Right lobe of liver (tissue), 6 donors: ENCODE data around the gene SLC8A2. TPM values are rescaled to one million over a fixed set of nuclear protein-coding genes. Genes with fewer than 3 reads are reported as not detected.
A peak's percentile ranks its signal among the peaks of the same experiment; 100 is the strongest.

Experiments used
- ATAC-seq, 4 donors: fragments of 200-7000 bp; cut with Tn5 transposase; one replicate each; pipeline ENCODE4 v1.9.1; 2020; ENCODE audit warnings: mild to moderate bottlenecking in 4 of 4, moderate library complexity in 4 of 4
- DNase-seq, 3 donors: peaks; one replicate each; pipeline ENCODE4 v3.0.0-alpha.2; 2020
- H3K27ac ChIP-seq, 3 donors: fragments of 200-600 bp; one replicate each; pipeline ENCODE4 v1.8.0; 2022
- H3K27me3 ChIP-seq, 2 donors: fragments of 200-600 bp; one replicate each; pipeline ENCODE4 v1.8.0; 2022
- H3K36me3 ChIP-seq, 4 donors: fragments of 200-600 bp; sonication (generic) in 1 of 4; one replicate each; pipeline versions ENCODE4 v1.5.1 to v1.8.0; 2017 to 2022; ENCODE audit warnings: control low read depth in 1 of 4
- H3K4me1 ChIP-seq, 4 donors: fragments of 200-600 bp; sonication (generic) in 1 of 4; one replicate each; pipeline versions ENCODE4 v1.5.1 to v1.8.0; 2017 to 2022; ENCODE audit warnings: control low read depth in 1 of 4
- H3K4me3 ChIP-seq, 3 donors: fragments of 200-600 bp; one replicate each; pipeline ENCODE4 v1.8.0; 2022
- H3K9me3 ChIP-seq, 4 donors: fragments of 200-600 bp; sonication (generic) in 1 of 4; one replicate each; pipeline versions ENCODE4 v1.5.1 to v1.8.0; 2017 to 2022; ENCODE audit warnings: control low read depth in 1 of 4
- CTCF ChIP-seq, 4 donors: fragments of 200-600 bp in 3 of 4; fragments of 450-650 bp in 1 of 4; IDR thresholded peaks; one replicate each; pipeline versions ENCODE4 v1.5.1 to v1.8.0; 2016 to 2022; ENCODE audit warnings: antibody characterized with exemption in 4 of 4, mild to moderate bottlenecking in 2 of 4
- POLR2A ChIP-seq: fragments of 450-650 bp; IDR thresholded peaks from one replicate; pipeline ENCODE4 v1.6.1; 2017; ENCODE audit warnings: antibody characterized with exemption, mild to moderate bottlenecking
- WGBS: methylation state at CpG from one replicate; pipeline ENCODE4 v1.1.6; 2018; ENCODE audit warnings: low coverage, low lambda C conversion rate; ENCODE audit not compliant: insufficient coverage; ENCODE audit errors: missing lambda C conversion rate; 5-methylcytosine and 5-hydroxymethylcytosine counted together
- intact Hi-C, 2 donors: fragments of 100-400 bp; cut with DNase I; formaldehyde crosslinking; loops; one replicate each; pipeline versions ENCODE4 v1.11.2 to v1.14.1; 2022
- total RNA-seq, 6 experiments: library from RNA; depleted of rRNA in 2 of 6; stranded (reverse); fragments of >200 nt in 2 of 6; fragmentation: NEBNext Ultra II Directional in 3 of 6; extraction: Animal tissue kit (Norgen Biotek cat#: 25700) in 3 of 6; gene quantifications; one replicate each; pipeline versions ENCODE4 v1.1.0 to v1.2.4, GENCODE V29; 2016 to 2023
- donor health status: DM: no; HTN: yes; CAD: no.
- donor health status: DM: no; HTN: no; CAD: no.
- donor health status: DM: no; HTN: no; CAD: no.
- donor health status: DM: no; HTN: yes; CAD: no.
- donor health status: DM: no; HTN: yes; CAD: no.

Gene SLC8A2
- total RNA-seq, 6 experiments from 2014 or later, result 0.13 TPM; not detected in 5

DNA sequence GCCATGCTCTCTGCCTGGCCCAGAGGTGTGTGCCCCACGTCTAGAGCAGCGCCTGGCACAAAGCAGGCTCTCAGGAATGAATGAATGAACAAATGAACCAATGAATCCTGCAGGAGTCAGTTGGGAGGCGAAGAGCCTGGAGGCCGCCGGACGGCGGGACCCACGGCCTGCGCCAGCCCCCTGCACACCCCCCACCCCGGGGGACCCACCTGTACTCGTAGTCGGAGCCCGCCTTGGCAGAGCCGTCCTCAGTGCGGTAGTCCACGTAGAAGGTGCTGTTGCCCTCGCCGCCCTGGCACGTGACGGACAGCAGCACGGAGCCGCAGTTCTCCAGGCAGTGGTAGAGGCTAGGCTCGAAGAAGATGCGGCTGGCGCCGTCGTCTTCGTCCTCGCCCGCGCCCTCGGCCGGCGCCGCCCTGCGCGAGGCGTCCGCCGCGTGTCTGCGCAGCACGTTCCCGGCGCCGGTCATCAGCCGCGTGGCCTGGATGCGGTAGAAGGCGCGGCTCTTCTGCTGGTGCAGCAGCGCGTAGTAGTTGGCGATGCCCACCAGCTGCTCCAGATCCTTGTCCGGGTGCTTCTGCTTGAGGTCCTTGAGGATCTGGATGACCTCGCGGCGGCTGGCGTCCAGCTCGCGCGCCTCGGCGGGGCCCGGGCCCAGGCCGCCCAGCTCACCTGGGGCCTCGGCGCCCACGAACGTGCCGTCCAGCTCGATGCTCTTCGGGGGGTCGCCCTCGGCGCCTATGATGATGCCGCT is 14.8 kb downstream of the SLC8A2 start:
- intact Hi-C loops, result no loop called here
- ATAC-seq, result peak in 1 of 4 donors; percentile 44
- WGBS, result 33% methylated on average over 3 of the region's 77 CpGs
- TF ChIP-seq POLR2A (no peak), CTCF (IDR thresholded peaks at IDR 0.05) (no peak)
- peak in 1 of 3 donors; percentile 15 for DNase-seq
- Histone ChIP-seq H3K4me1 (no peaks in the 10 kb centered on the region), H3K27me3 (peaks cover 0 to 13% of the 10 kb centered on the region in 2 donors), H3K9me3 (no peaks in the 10 kb centered on the region), H3K4me3 (no peak overlapping the region), H3K27ac (no peak overlapping the region), H3K36me3 (no peaks in the 10 kb centered on the region)

DNA sequence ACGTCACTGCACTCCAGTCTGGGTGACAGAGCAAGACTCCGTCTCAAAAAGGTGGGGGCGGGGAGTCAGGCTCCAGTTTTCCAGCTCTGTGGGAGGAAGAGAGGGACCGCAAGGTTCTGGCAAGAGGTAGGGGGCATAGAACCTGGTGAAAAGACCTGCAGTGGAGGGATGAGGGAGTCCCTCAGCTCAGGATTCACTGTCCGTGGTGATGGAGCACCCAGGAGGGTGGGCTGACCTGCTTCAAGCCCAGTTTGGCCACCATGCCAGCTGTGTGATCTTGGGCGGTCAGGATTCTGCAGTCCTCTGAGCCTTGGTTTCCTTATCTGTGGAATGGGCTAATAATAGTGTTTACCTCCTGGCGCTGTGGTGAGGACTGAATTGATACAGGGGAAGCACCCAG is 21.2 kb downstream of the SLC8A2 start:
- intact Hi-C loops, result no loop called here
- no peak for DNase-seq
- H3K9me3 ChIP-seq, result no peaks in the 10 kb centered on the region
- no peak for TF ChIP-seq POLR2A
- no peak for TF ChIP-seq CTCF (IDR thresholded peaks at IDR 0.05)
- no peak overlapping the region for H3K27ac ChIP-seq
- H3K36me3 ChIP-seq, result no peaks in the 10 kb centered on the region
- ATAC-seq, result no peak
- H3K4me1 ChIP-seq, result peaks cover 0 to 6% (median 0%) of the 10 kb centered on the region in 4 donors
- H3K4me3 ChIP-seq, result no peak overlapping the region
- WGBS, result 46% methylated on average over 6 of the region's 7 CpGs
- H3K27me3 ChIP-seq, result peaks cover 4 to 16% of the 10 kb centered on the region in 2 donors

DNA sequence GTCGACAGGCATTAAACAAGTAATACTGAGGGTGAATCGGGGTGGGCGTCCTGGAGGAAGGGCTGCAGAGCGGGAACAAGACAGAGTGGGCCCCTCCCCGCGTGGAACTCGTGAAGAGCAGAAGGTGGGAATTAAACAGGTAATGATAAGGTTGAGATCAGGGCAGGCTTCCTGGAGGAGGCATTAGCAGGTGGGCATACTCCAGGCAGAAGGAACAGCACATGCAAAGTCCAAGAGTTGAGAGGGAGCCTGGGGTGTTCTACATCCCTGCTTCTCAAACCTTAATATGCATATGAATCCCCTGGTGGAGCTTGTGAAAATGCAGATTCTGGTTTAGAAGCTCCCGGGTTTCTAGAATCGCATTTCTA is 23.3 kb downstream of the SLC8A2 start:
- no peaks in the 10 kb centered on the region for H3K9me3 ChIP-seq
- no peak for TF ChIP-seq POLR2A
- no peak for TF ChIP-seq CTCF (IDR thresholded peaks at IDR 0.05)
- WGBS, result 28% methylated on average over 9 of the region's 9 CpGs
- no peaks in the 10 kb centered on the region for H3K36me3 ChIP-seq
- H3K4me3 ChIP-seq, result no peak overlapping the region
- intact Hi-C loops, result no loop called here
- no peak overlapping the region for H3K27ac ChIP-seq
- no peak for ATAC-seq
- H3K27me3 ChIP-seq, result peaks cover 4 to 23% of the 10 kb centered on the region in 2 donors
- no peak for DNase-seq
- peaks cover 0 to 6% (median 0%) of the 10 kb centered on the region in 4 donors for H3K4me1 ChIP-seq

GRCh38 chr19:47447470-47448359 is 24.0 kb downstream of the SLC8A2 start:
- H3K4me3 ChIP-seq, result no peak overlapping the region

More at GRCh38 chr19:47447470-47448359, 24.0 kb downstream of the SLC8A2 start:
- WGBS, result 6% methylated on average over 21 of the region's 95 CpGs
- ATAC-seq, result peak; percentile 53 to 69 (median 60)
- Histone ChIP-seq H3K36me3 (no peaks in the 10 kb centered on the region), H3K27ac (no peak overlapping the region), H3K27me3 (peaks cover 4 to 23% of the 10 kb centered on the region in 2 donors), H3K4me1 (peaks cover 0 to 6% (median 0%) of the 10 kb centered on the region in 4 donors), H3K9me3 (no peaks in the 10 kb centered on the region)
- intact Hi-C loops, result no loop called here
- DNase-seq, result peak in 2 of 3 donors; percentile 40 to 53
- no peak for TF ChIP-seq CTCF (IDR thresholded peaks at IDR 0.05)
- no peak for TF ChIP-seq POLR2A
